Thyroid gland (tissue), 4 donors: Measurements from ENCODE around the gene TOP1.

Experiments used
- POLR2A ChIP-seq, 2 donors: fragments of 450-650 bp; IDR thresholded peaks; one replicate each; pipeline ENCODE4 v1.6.1; 2017; ENCODE audit warnings: antibody characterized with exemption in 2 of 2, mild to moderate bottlenecking in 2 of 2, moderate library complexity in 1 of 2
- TF ChIP-seq, protein P1 (sequence below), 6 experiments: fragments of 200-600 bp in 3 of 6; fragments of 450-650 bp in 3 of 6; sonication (generic) in 3 of 6; IDR thresholded peaks; one replicate each; pipeline ENCODE4 v1.5.1; 2016 to 2019; ENCODE audit warnings: antibody characterized with exemption in 6 of 6, mild to moderate bottlenecking in 2 of 6, inconsistent platforms in 1 of 6, moderate library complexity in 1 of 6

- no peak for TF ChIP-seq POLR2A (IDR thresholded peaks at IDR 0.05)
- TF ChIP-seq, protein P1, sequence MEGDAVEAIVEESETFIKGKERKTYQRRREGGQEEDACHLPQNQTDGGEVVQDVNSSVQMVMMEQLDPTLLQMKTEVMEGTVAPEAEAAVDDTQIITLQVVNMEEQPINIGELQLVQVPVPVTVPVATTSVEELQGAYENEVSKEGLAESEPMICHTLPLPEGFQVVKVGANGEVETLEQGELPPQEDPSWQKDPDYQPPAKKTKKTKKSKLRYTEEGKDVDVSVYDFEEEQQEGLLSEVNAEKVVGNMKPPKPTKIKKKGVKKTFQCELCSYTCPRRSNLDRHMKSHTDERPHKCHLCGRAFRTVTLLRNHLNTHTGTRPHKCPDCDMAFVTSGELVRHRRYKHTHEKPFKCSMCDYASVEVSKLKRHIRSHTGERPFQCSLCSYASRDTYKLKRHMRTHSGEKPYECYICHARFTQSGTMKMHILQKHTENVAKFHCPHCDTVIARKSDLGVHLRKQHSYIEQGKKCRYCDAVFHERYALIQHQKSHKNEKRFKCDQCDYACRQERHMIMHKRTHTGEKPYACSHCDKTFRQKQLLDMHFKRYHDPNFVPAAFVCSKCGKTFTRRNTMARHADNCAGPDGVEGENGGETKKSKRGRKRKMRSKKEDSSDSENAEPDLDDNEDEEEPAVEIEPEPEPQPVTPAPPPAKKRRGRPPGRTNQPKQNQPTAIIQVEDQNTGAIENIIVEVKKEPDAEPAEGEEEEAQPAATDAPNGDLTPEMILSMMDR (IDR thresholded peaks at IDR 0.05), result no peak
Measured at GRCh38 chr20:41158082-41158625, 129.5 kb downstream of the TOP1 start.
